GM10847 (cell line): Measurements from ENCODE around the gene GPR157.

Source experiments
- POLR2A ChIP-seq: IDR thresholded peaks from 2 replicates; pipeline ENCODE4 v1.6.1; 2011; ENCODE audit not compliant: insufficient read length; ENCODE audit errors: extremely low read depth

The GPR157 gene

GRCh38 chr1:9107136-9107535, 21.8 kb downstream of the GPR157 start:
- TF ChIP-seq POLR2A = no peak

- no peak for TF ChIP-seq POLR2A
These were observed 22.6 kb downstream of the GPR157 start for GRCh38 chr1:9106286-9106685.

GRCh38 chr1:9105336-9105867, 23.5 kb downstream of the GPR157 start:
- no peak for TF ChIP-seq POLR2A

- TF ChIP-seq POLR2A = no peak
These were observed 27.3 kb downstream of the GPR157 start for GRCh38 chr1:9101510-9102146.

GRCh38 chr1:9100471-9101043, 28.3 kb downstream of the GPR157 start:
- no peak for TF ChIP-seq POLR2A

GRCh38 chr1:9099555-9099954, 29.3 kb downstream of the GPR157 start:
- TF ChIP-seq POLR2A = no peak

GRCh38 chr1:9097947-9098705, 30.8 kb downstream of the GPR157 start:
- no peak for TF ChIP-seq POLR2A

- TF ChIP-seq POLR2A = no peak
These were observed 33.1 kb downstream of the GPR157 start for GRCh38 chr1:9095818-9096217.

- TF ChIP-seq POLR2A = no peak
These were observed 35.3 kb downstream of the GPR157 start for GRCh38 chr1:9093581-9093980.

GRCh38 chr1:9093091-9093490, 35.8 kb downstream of the GPR157 start:
- no peak for TF ChIP-seq POLR2A

GRCh38 chr1:9088807-9089206, 40.1 kb downstream of the GPR157 start:
- no peak for TF ChIP-seq POLR2A

GRCh38 chr1:9087411-9088125, 41.3 kb downstream of the GPR157 start:
- no peak for TF ChIP-seq POLR2A

- TF ChIP-seq POLR2A = no peak
These were observed 42.1 kb downstream of the GPR157 start for GRCh38 chr1:9086796-9087195.

- TF ChIP-seq POLR2A = no peak
These were observed 42.9 kb downstream of the GPR157 start for GRCh38 chr1:9086045-9086444.

- no peak for TF ChIP-seq POLR2A
These were observed 43.5 kb downstream of the GPR157 start for GRCh38 chr1:9085306-9085940.
